ENCODE measurements around the gene OR5AU1.

OR5AU1 gene

GRCh38 chr14:21155963-21156362, at the start of gene OR5AU1:
Gene OR5AU1, minus strand, starts transcription at chr14:21156063. Its CDS starts 191 bp downstream, at chr14:21155872.
- CTCF ChIA-PET, result interaction anchor here (0.7 kb wide), 1 partner anchor 923 kb away, joined by 3 read pairs; no protein-coding TSS in a partner anchor
- no peak for DNase-seq (ENCODE audit: extremely low spot score)
- TF ChIP-seq BHLHE40 (IDR thresholded peaks at IDR 0.05; ENCODE audit: borderline replicate concordance) (no peak), SUZ12 (IDR thresholded peaks at IDR 0.05) (no peak)
- POLR2A ChIA-PET, result no interaction called here

- ChIA-PET CTCF (no interaction called here), POLR2A (no interaction called here)
- DNase-seq (ENCODE audit: extremely low spot score), result no peak
- TF ChIP-seq HDGF (IDR thresholded peaks at IDR 0.05; ENCODE audit: borderline replicate concordance) (no peak), FOXK2 (IDR thresholded peaks at IDR 0.05) (no peak)
Measured at GRCh38 chr14:21205026-21205677, 49.3 kb upstream of the OR5AU1 start.

GRCh38 chr14:21204167-21205025, 48.5 kb upstream of the OR5AU1 start:
- CTCF ChIA-PET, result interaction anchor here (0.6 kb wide), 1 partner anchor 109 kb away, joined by 3 read pairs; no protein-coding TSS in a partner anchor

GRCh38 chr14:21203470-21204166, 47.8 kb upstream of the OR5AU1 start:
- CTCF ChIA-PET, result interaction anchor here (0.6 kb wide), 2 partner anchors 108 to 233 kb away, joined by 3 read pairs; no protein-coding TSS in a partner anchor
- TF ChIP-seq ELF4 (IDR thresholded peaks at IDR 0.05), result no peak
- no peak for TF ChIP-seq PKNOX1 (IDR thresholded peaks at IDR 0.05)
- no peak for TF ChIP-seq CTBP1 (IDR thresholded peaks at IDR 0.05; ENCODE audit: borderline replicate concordance)
- TF ChIP-seq BHLHE40 (IDR thresholded peaks at IDR 0.05; ENCODE audit: borderline replicate concordance), result no peak
- TF ChIP-seq SP1 (IDR thresholded peaks at IDR 0.05), result no peak
- no peak for TF ChIP-seq FOXK2 (IDR thresholded peaks at IDR 0.05)
- TF ChIP-seq SUZ12 (IDR thresholded peaks at IDR 0.05), result no peak
- TF ChIP-seq NFRKB (IDR thresholded peaks at IDR 0.05), result no peak
- no peak for TF ChIP-seq ZNF384 (IDR thresholded peaks at IDR 0.05)
- no peak for TF ChIP-seq FOXM1 (IDR thresholded peaks at IDR 0.05; ENCODE audit: borderline replicate concordance)
- no peak for TF ChIP-seq L3MBTL2 (conservative IDR thresholded peaks at IDR 0.05)
- no peak for DNase-seq (ENCODE audit: extremely low spot score)
- POLR2A ChIA-PET, result interaction anchor here (1.3 kb wide), 1 partner anchor 11 kb away, joined by 6 read pairs; no protein-coding TSS in a partner anchor

More at GRCh38 chr14:21204167-21205025, 48.5 kb upstream of the OR5AU1 start:
- POLR2A ChIA-PET, result interaction anchor here (1.3 kb wide), 1 partner anchor 12 kb away, joined by 6 read pairs; no protein-coding TSS in a partner anchor
- no peak for DNase-seq (ENCODE audit: extremely low spot score)
- TF ChIP-seq SUZ12 (IDR thresholded peaks at IDR 0.05) (no peak), LEF1 (IDR thresholded peaks at IDR 0.05; ENCODE audit: borderline replicate concordance) (no peak), ZNF384 (IDR thresholded peaks at IDR 0.05) (no peak), PKNOX1 (IDR thresholded peaks at IDR 0.05) (no peak), TARDBP (IDR thresholded peaks at IDR 0.05) (no peak), FOXM1 (IDR thresholded peaks at IDR 0.05; ENCODE audit: borderline replicate concordance) (no peak), BHLHE40 (IDR thresholded peaks at IDR 0.05; ENCODE audit: borderline replicate concordance) (no peak), SP1 (IDR thresholded peaks at IDR 0.05) (no peak), ELF4 (IDR thresholded peaks at IDR 0.05) (no peak), FOXK2 (IDR thresholded peaks at IDR 0.05) (no peak)

GRCh38 chr14:21202463-21203358, 46.8 kb upstream of the OR5AU1 start:
- CTCF ChIA-PET, result interaction anchor here (0.6 kb wide), 1 partner anchor 232 kb away, joined by 3 read pairs; no protein-coding TSS in a partner anchor
- DNase-seq (ENCODE audit: extremely low spot score), result no peak
- POLR2A ChIA-PET, result no interaction called here
- no peak for TF ChIP-seq L3MBTL2 (conservative IDR thresholded peaks at IDR 0.05)
- TF ChIP-seq ZNF384 (IDR thresholded peaks at IDR 0.05), result no peak
- TF ChIP-seq SP1 (IDR thresholded peaks at IDR 0.05), result no peak
- no peak for TF ChIP-seq CTBP1 (IDR thresholded peaks at IDR 0.05; ENCODE audit: borderline replicate concordance)

GRCh38 chr14:21201732-21202462, 46.0 kb upstream of the OR5AU1 start:
- TF ChIP-seq FOXM1 (IDR thresholded peaks at IDR 0.05; ENCODE audit: borderline replicate concordance), result no peak
- TF ChIP-seq L3MBTL2 (conservative IDR thresholded peaks at IDR 0.05), result no peak
- no peak for TF ChIP-seq ELF4 (IDR thresholded peaks at IDR 0.05)
- TF ChIP-seq BHLHE40 (IDR thresholded peaks at IDR 0.05; ENCODE audit: borderline replicate concordance), result no peak
- no peak for TF ChIP-seq CTBP1 (IDR thresholded peaks at IDR 0.05; ENCODE audit: borderline replicate concordance)
- no peak for TF ChIP-seq SP1 (IDR thresholded peaks at IDR 0.05)
- no peak for TF ChIP-seq HDGF (IDR thresholded peaks at IDR 0.05; ENCODE audit: borderline replicate concordance)
- no peak for TF ChIP-seq TARDBP (IDR thresholded peaks at IDR 0.05)
- TF ChIP-seq LEF1 (IDR thresholded peaks at IDR 0.05; ENCODE audit: borderline replicate concordance), result no peak
- no peak for TF ChIP-seq PKNOX1 (IDR thresholded peaks at IDR 0.05)
- TF ChIP-seq ZNF384 (IDR thresholded peaks at IDR 0.05), result no peak
- TF ChIP-seq NFRKB (IDR thresholded peaks at IDR 0.05), result no peak
- TF ChIP-seq FOXA1 (IDR thresholded peaks at IDR 0.05), result no peak
- no peak for TF ChIP-seq SUZ12 (IDR thresholded peaks at IDR 0.05)
- TF ChIP-seq FOXK2 (IDR thresholded peaks at IDR 0.05), result no peak
- TF ChIP-seq ARNT (IDR thresholded peaks at IDR 0.05), result no peak
- ChIA-PET POLR2A (no interaction called here), CTCF (no interaction called here)
- no peak for DNase-seq (ENCODE audit: extremely low spot score)

Measured in HEK293T (cell line).